IPS-20b (cell line): ENCODE data around the gene AGPAT2.

Experiments
- H3K27ac ChIP-seq: one replicate; pipeline ENCODE4 v1.5.1; 2013; ENCODE audit warnings: low read length
- H3K27me3 ChIP-seq: 2 replicates; pipeline ENCODE4 v1.6.1; 2013; ENCODE audit warnings: mild to moderate bottlenecking, low read length, inconsistent platforms; ENCODE audit not compliant: insufficient read depth
- H3K36me3 ChIP-seq: 2 replicates; pipeline ENCODE4 v1.6.1; 2013; ENCODE audit warnings: low read depth, mild to moderate bottlenecking, inconsistent platforms, low read length, moderate library complexity; ENCODE audit not compliant: insufficient read depth
- H3K4me1 ChIP-seq: 2 replicates; pipeline ENCODE4 v1.6.1; 2013; ENCODE audit warnings: mild to moderate bottlenecking, control low read depth, inconsistent platforms, low read length, moderate library complexity; ENCODE audit not compliant: insufficient read depth
- H3K4me3 ChIP-seq: 2 replicates; pipeline ENCODE4 v1.5.1; 2013; ENCODE audit warnings: mild to moderate bottlenecking, low read length, inconsistent platforms
- H3K9ac ChIP-seq: 2 replicates; pipeline ENCODE4 v1.6.1; 2013; ENCODE audit warnings: low read depth, mild to moderate bottlenecking, inconsistent platforms, low read length, moderate library complexity
- H3K9me3 ChIP-seq: 2 replicates; pipeline ENCODE4 v1.6.1; 2013; ENCODE audit warnings: mild to moderate bottlenecking, low read depth, low read length, inconsistent platforms; ENCODE audit not compliant: insufficient read depth

The AGPAT2 gene

DNA sequence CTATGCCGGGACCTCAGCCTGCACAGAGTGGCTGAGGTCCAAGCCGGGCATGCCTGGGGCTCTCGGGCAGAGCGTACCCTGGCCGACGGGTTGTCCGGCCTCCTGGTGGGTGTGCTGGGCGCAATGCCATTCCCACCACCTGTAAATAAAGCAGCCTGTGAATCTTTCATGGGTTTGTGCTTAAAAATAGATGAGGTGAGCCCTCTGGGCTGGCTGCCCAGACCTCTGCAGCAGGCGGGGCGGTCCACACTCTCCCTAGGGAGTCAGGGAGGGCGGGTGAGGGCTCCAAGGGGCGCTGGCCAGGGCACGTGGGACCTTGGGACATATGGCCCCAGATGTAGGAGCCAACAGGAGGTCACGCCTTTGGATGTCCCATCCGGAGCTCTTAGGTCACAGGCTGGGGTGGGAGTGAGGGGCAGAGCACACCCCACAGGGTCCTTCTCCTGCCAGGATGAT lies 3.6 kb upstream of the AGPAT2 start:
- Histone ChIP-seq H3K4me3 (no peak overlapping the region), H3K27me3 (peaks cover 25% of the 10 kb centered on the region), H3K27ac (no peak overlapping the region), H3K9ac (no peak overlapping the region), H3K36me3 (no peaks in the 10 kb centered on the region), H3K4me1 (peaks cover 5% of the 10 kb centered on the region; the same call in 1 of the 2 replicates), H3K9me3 (no peaks in the 10 kb centered on the region)

DNA sequence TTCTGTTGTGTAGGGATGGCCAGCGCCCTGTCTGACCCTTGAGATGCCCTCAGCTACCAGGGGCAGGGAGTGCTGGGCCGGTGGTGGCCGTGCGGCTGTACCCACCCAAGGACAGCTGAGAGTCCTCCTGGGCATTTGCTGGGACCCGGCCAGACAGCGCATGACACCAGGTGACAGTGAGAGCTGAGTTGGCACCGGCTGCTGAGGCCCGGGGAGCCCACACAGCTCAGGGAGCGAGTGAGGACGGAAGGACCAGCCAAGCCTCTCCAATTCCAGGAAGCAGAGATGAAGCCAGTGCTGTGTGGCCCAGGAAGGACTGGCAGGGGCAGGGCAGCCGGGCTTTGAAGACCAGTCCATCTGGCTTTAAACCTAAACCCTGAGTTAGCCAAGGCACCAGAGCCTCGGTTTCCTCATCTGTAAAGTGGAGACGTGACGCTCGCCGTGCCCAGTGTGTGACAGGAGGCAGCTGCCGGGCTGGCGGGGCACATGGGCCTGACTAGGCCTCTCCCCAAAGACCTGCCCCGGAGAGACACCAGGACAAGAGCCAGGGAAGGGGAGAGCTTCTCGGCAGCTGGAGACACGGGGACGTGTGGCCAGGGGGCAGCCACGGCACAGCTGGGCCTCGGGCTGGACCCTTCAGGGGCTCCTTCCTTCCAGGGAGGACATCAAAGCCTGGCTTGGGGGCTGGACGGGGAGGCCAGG lies 3.0 kb upstream of the AGPAT2 start:
- Histone ChIP-seq H3K4me1 (peaks cover 5% of the 10 kb centered on the region; the same call in 1 of the 2 replicates), H3K9ac (no peak overlapping the region), H3K9me3 (no peaks in the 10 kb centered on the region), H3K27ac (no peak overlapping the region), H3K36me3 (no peaks in the 10 kb centered on the region), H3K4me3 (no peak overlapping the region), H3K27me3 (peaks cover 31% of the 10 kb centered on the region)

DNA sequence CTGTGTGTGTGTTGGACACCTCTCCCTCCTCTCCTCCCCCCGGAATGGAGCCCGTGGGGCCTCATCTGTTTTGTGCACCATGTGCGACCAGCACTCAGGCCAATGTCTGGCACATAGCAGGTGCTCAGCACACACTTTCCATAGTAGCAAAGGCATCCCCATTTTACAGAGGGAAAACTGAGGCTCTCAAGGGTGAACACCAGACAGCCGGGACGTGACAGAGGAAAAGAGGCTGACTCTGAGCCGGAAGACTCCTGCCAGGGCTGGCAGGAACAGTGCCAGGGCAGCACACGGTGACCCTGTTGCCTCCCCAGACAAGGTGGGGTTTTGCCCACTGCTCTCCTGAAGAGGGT lies 1.8 kb upstream of the AGPAT2 start:
- H3K9ac ChIP-seq = no peak overlapping the region
- peaks cover 5% of the 10 kb centered on the region; the same call in 1 of the 2 replicates for H3K4me1 ChIP-seq

DNA sequence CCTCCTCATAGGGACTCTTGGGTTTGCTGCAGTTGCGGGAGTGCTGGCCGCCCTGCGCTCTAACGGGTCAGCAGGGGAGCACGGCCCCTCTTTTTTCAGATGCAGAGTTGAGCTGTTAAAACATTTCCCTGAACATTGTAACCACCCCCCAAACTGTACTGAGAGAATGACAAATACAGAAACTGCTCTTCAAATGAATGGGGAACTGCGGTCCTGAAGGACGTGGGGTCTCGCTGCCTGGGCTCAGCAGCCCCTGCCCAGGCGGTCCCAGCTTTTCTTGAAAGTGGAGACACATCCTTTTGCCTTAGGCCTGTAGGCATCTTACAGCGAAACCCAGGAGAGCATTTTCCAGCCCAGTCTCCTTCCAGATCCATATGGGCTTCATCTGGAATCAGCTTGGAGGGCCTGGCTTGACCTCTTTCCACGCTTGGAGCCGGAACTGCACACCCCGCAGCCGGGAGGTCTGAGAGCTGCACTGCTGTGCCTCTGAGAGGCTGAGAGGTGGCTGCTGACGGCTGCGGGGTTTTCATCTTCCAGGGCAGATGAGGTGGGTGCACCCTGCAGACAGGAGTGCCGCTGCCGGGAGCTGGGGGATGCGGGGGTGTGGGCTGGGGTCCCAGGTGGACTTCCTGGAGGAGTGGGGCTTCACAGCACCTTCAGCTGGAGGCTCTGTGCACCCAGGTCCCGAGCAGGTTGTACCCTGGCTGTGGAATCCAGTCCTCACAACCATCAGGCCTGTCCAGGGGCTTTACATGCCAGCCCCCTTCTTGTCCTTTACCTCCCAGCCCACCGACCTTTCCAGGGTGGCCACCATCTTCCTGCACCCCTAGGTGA lies 1.2 kb upstream of the AGPAT2 start:
- peaks cover 5% of the 10 kb centered on the region; the same call in 1 of the 2 replicates for H3K4me1 ChIP-seq
- H3K4me3 ChIP-seq = no peak overlapping the region; the same call in 1 of the 2 replicates
- H3K36me3 ChIP-seq = no peaks in the 10 kb centered on the region
- H3K27me3 ChIP-seq = peaks cover 32% of the 10 kb centered on the region
- no peak overlapping the region for H3K9ac ChIP-seq
- H3K27ac ChIP-seq = no peak overlapping the region
- H3K9me3 ChIP-seq = no peaks in the 10 kb centered on the region

More for the DNA sequence above, 1.8 kb upstream of the AGPAT2 start:
- Histone ChIP-seq H3K27ac (no peak overlapping the region), H3K9me3 (no peaks in the 10 kb centered on the region), H3K27me3 (peaks cover 32% of the 10 kb centered on the region), H3K36me3 (no peaks in the 10 kb centered on the region), H3K4me3 (no peak overlapping the region)

DNA sequence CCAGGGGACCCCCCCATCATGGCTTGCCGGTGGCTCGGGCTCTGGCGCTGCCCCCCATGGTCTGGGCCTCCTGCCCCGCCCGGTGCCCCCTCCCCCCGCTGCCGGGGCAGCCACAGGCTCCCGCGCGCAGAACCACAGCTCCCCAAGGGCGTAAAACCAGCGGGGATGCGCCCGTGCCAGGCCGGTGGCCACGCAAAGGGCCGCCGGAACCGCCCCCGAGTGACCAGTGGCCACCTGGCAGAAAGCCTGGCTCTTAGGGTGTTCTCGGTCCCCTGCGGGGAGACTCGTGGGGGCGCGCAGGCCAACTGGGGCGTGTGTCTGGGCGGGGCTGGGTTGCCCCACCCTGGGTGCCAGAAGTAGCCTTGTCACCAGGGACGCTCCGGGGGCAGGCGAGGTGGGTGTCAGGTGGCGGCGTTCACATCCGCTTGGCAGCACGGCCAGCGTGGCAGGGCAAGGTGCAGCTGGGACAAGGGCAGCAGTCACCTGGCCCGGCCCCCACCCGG lies 515 bp upstream of the AGPAT2 start:
- Histone ChIP-seq H3K9ac (no peak overlapping the region), H3K27ac (no peak overlapping the region), H3K4me3 (peak overlapping the region; percentile 54; the same call in 1 of the 2 replicates), H3K4me1 (peaks cover 5% of the 10 kb centered on the region; the same call in 1 of the 2 replicates), H3K27me3 (peaks cover 32% of the 10 kb centered on the region), H3K36me3 (no peaks in the 10 kb centered on the region), H3K9me3 (no peaks in the 10 kb centered on the region)

DNA sequence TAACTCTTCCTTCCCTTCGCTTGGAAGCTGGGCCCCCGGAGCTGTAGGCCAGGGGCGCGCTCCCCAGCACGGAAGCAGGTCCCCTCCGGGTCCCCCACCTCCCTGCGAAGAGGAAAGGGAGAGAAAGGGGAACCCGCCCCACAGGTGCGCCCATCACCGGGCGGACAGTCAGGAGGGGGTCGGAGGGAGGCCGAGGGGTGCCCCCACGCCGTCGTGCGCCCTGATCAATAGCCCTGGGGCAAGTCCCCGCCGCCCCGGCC lies 793 bp downstream of the AGPAT2 start:
- Histone ChIP-seq H3K9ac (peak overlapping the region; percentile 41; the same call in 1 of the 2 replicates), H3K4me1 (peaks cover 3% of the 10 kb centered on the region; the same call in 1 of the 2 replicates), H3K27ac (no peak overlapping the region), H3K4me3 (peak overlapping the region; percentile 68; the same call in 1 of the 2 replicates), H3K36me3 (no peaks in the 10 kb centered on the region), H3K27me3 (peaks cover 32% of the 10 kb centered on the region), H3K9me3 (no peaks in the 10 kb centered on the region)

DNA sequence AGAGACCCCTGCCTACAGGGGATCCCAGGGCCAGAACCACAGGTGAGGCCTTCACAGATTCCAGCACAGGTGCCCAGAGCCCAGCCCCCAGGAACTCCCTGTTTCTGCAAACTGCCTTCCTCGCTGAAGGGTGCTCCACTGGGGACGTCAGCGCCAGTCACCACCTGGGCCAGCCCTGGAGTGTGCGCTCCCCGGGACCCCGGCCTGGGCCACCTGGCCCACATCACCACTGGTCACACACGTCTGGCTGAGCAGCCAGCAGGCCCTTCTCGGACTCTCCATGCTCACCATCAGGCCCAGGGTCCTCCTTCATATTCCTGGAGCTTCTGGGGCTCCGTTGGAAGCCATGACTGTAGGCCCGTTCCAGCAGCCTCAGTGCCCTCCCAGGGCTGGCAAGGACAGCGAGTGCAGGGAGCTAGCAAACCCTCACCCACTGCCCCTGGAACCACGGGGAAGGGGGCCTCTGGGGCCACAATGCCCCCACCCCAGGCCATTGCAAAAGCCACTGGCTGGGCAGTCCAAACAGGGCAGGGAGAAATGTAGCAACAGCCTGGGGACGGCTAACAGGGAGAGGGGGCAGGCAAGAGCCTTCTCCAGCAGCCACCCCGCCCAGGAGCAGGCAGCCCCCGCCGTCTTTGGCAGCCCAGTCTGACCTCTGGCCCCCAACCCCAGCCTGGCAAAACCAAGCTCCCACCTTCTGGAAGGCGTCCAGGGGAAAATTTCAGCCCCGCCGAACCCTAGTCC lies 1.3 kb downstream of the AGPAT2 start:
- H3K9ac ChIP-seq = peak overlapping the region; percentile 41; the same call in 1 of the 2 replicates
- H3K4me3 ChIP-seq = peak overlapping the region; percentile 68; the same call in 1 of the 2 replicates
- H3K9me3 ChIP-seq = no peaks in the 10 kb centered on the region
- H3K4me1 ChIP-seq = no peaks in the 10 kb centered on the region; the same call in 1 of the 2 replicates
- peaks cover 32% of the 10 kb centered on the region for H3K27me3 ChIP-seq
- H3K36me3 ChIP-seq = no peaks in the 10 kb centered on the region
- no peak overlapping the region for H3K27ac ChIP-seq

DNA sequence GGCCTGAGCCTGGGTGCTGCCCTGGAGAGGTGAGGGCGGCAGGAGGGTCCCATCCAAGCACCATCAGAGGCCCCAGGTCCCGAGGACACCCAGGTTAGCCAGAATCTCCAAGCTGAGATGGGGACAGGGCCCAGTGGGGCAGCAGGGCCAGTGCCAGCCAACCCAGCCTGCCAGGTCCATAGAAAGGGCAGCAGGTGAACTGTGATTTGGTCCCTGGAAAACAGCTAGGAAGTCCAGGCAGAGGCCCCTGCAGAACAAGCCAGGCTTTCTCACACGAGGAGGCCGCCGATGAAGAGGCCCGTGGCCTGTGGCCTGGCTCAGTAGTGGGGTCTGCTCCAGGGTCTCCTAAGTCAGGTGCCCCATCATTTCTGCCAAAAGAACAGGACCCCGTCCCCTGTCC lies 2.0 kb downstream of the AGPAT2 start:
- H3K4me1 ChIP-seq = no peaks in the 10 kb centered on the region; the same call in 1 of the 2 replicates
- no peak overlapping the region for H3K9ac ChIP-seq
- H3K4me3 ChIP-seq = no peak overlapping the region
- H3K9me3 ChIP-seq = no peaks in the 10 kb centered on the region
- H3K27me3 ChIP-seq = peaks cover 32% of the 10 kb centered on the region
- no peak overlapping the region for H3K27ac ChIP-seq
- H3K36me3 ChIP-seq = no peaks in the 10 kb centered on the region

DNA sequence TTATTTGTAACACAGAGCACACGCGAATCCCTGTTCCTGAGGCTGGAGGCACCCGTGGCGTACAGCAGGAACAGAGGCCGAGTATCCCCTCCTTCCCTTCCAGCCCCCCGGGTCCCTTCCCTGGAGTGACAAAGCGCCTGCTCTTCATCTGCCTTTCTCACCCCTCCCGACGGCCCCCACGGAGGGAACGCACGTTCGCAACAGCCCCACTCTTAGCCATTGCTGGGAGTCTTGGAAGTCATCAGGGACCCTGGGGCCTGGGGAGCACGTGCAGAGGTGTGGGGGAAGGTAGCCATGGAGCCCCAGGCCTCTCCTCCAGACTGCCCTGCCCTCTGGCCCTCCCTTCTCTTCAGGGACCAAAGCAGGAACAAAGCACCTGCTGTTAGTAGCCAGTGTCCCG lies 2.5 kb downstream of the AGPAT2 start:
- Histone ChIP-seq H3K4me1 (no peaks in the 10 kb centered on the region; the same call in 1 of the 2 replicates), H3K27ac (no peak overlapping the region), H3K9ac (no peak overlapping the region), H3K36me3 (no peaks in the 10 kb centered on the region), H3K9me3 (no peaks in the 10 kb centered on the region), H3K27me3 (peaks cover 32% of the 10 kb centered on the region), H3K4me3 (no peak overlapping the region)

DNA sequence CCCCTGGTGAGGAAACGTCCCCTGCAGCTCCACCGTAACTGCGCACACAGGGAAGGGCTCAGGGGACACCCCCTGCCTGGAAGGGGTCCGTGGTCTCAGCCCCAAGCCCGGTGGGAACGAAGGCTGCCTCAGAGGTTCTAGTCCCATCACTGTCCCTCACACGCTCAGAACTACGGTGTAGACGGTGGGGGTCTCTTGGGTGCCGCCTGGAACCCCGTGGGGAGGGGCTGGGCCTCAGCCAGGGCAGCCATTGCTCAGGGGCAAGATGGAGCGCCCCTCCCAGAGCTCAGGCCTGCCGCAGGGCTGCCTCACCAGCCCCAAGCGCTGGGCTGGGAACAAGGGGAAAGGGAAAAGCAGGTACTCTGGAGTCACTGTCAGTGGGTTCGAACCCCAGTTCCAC lies 2.9 kb downstream of the AGPAT2 start:
- no peaks in the 10 kb centered on the region; the same call in 1 of the 2 replicates for H3K4me1 ChIP-seq
- no peak overlapping the region for H3K27ac ChIP-seq
- H3K9me3 ChIP-seq = no peaks in the 10 kb centered on the region
- H3K4me3 ChIP-seq = no peak overlapping the region
- H3K36me3 ChIP-seq = no peaks in the 10 kb centered on the region
- H3K9ac ChIP-seq = no peak overlapping the region
- H3K27me3 ChIP-seq = peaks cover 32% of the 10 kb centered on the region

DNA sequence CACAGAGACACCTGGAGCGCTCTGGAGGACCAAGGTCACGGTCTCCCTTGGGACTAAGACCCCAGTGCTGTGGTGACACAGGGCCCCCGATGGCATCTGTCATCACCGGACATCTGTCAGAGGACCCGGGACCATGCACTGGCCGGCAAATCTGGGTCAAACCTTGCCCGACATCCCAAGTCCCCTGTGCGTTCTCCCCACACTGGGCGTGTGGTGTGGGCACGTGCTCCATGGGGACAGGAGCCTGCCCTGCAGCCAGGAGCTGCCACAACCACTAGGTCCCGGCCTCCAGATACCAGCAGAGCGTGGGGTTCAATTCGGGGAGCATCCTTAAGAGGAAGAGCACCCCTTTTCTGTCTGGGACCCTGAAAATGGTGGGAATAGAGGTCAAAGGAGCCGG lies 3.5 kb downstream of the AGPAT2 start:
- H3K4me3 ChIP-seq = no peak overlapping the region
- no peaks in the 10 kb centered on the region; the same call in 1 of the 2 replicates for H3K4me1 ChIP-seq
- no peak overlapping the region for H3K27ac ChIP-seq
- no peaks in the 10 kb centered on the region for H3K36me3 ChIP-seq
- no peak overlapping the region for H3K9ac ChIP-seq
- peaks cover 26% of the 10 kb centered on the region for H3K27me3 ChIP-seq
- H3K9me3 ChIP-seq = no peaks in the 10 kb centered on the region
